Bronchial epithelial cell (primary cell): Measurements from ENCODE around the gene SH3GL1. TPM values are rescaled to one million over a fixed set of nuclear protein-coding genes. Genes with fewer than 3 reads are reported as not detected.

Experiments
- DNase-seq: peaks from one replicate; pipeline ENCODE4 v3.0.0-alpha.2; 2010; ENCODE audit warnings: low read depth
- FAIRE-seq: peaks from 2 replicates; lab custom pipeline; 2011; peaks lifted over from hg19 to GRCh38; lab: Jason Lieb, UNC
- H3K27me3 ChIP-seq: 2 replicates; pipeline ENCODE4 v1.5.1; 2011; ENCODE audit warnings: low read length; ENCODE audit not compliant: control insufficient read depth, insufficient read depth
- H3K36me3 ChIP-seq: 2 replicates; pipeline ENCODE4 v1.5.1; 2011; ENCODE audit warnings: low read length; ENCODE audit not compliant: control insufficient read depth, insufficient read depth
- H3K4me3 ChIP-seq: 2 replicates; pipeline ENCODE4 v1.5.1; 2011; ENCODE audit warnings: mild to moderate bottlenecking, low read depth, low read length, control low read depth
- total RNA-seq: library from RNA; depleted of rRNA; stranded (reverse); fragments of >200 nt; gene quantifications from 2 replicates; pipeline ENCODE4 v1.2.1, GENCODE V29; 2014
- TF ChIP-seq, protein P1 (sequence below): IDR thresholded peaks from 2 replicates; pipeline ENCODE4 v1.5.1; 2011; ENCODE audit warnings: mild to moderate bottlenecking, moderate library complexity, low read length, control low read depth, inconsistent platforms; ENCODE audit not compliant: insufficient read depth, severe bottlenecking

SH3GL1 gene
- total RNA-seq, 1 donor from 2014 or later = 23.4 TPM

GRCh38 chr19:4391306-4391693, 9.0 kb downstream of the SH3GL1 start:
- TF ChIP-seq, protein P1, sequence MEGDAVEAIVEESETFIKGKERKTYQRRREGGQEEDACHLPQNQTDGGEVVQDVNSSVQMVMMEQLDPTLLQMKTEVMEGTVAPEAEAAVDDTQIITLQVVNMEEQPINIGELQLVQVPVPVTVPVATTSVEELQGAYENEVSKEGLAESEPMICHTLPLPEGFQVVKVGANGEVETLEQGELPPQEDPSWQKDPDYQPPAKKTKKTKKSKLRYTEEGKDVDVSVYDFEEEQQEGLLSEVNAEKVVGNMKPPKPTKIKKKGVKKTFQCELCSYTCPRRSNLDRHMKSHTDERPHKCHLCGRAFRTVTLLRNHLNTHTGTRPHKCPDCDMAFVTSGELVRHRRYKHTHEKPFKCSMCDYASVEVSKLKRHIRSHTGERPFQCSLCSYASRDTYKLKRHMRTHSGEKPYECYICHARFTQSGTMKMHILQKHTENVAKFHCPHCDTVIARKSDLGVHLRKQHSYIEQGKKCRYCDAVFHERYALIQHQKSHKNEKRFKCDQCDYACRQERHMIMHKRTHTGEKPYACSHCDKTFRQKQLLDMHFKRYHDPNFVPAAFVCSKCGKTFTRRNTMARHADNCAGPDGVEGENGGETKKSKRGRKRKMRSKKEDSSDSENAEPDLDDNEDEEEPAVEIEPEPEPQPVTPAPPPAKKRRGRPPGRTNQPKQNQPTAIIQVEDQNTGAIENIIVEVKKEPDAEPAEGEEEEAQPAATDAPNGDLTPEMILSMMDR = no peak
- Histone ChIP-seq H3K27me3 (no peaks in the 10 kb centered on the region), H3K36me3 (peaks cover 14% of the 10 kb centered on the region), H3K4me3 (no peak overlapping the region)
- peak; percentile 87 for FAIRE-seq
- DNase-seq = peak; percentile 47

- FAIRE-seq = no peak
- Histone ChIP-seq H3K36me3 (peaks cover 16% of the 10 kb centered on the region), H3K27me3 (no peaks in the 10 kb centered on the region), H3K4me3 (no peak overlapping the region)
- TF ChIP-seq, protein P1 = no peak
- peak; percentile 58 for DNase-seq
Observed at GRCh38 chr19:4390567-4391305, 9.6 kb downstream of the SH3GL1 start.

- FAIRE-seq (no peak), DNase-seq (peak; percentile 33)
- H3K4me3 ChIP-seq = no peak overlapping the region
- peaks cover 16% of the 10 kb centered on the region for H3K36me3 ChIP-seq
- no peaks in the 10 kb centered on the region for H3K27me3 ChIP-seq
- TF ChIP-seq, protein P1 = no peak
Observed at GRCh38 chr19:4390017-4390566, 10.3 kb downstream of the SH3GL1 start.

DNA sequence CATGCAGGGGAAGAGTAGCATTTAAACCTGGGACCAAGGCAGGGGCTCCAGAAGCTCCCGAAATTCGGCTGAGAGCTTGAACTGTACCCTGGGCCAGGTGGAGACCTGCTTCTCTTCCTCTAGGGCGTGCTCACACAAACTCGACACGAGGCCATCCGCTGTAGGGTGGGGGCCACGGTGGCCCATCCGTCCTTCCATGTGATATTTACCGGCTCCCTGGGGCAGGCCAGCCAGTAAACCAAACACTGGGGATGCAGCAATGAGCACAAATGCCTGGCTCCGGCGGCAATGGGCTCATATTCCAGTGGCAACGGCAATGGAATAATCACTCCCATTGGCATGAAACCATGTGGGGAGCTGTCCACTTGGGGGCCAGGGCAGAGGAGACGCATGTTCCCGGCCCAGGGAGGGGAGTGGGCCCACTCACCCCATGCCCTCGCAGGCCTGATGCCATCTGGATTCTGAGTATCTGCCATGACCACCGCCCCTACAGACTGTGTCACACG, 10.8 kb downstream of the SH3GL1 start:
- H3K36me3 ChIP-seq = peaks cover 16% of the 10 kb centered on the region
- no peaks in the 10 kb centered on the region for H3K27me3 ChIP-seq
- no peak overlapping the region for H3K4me3 ChIP-seq
- DNase-seq (no peak), FAIRE-seq (no peak)
- TF ChIP-seq, protein P1 = no peak

DNA sequence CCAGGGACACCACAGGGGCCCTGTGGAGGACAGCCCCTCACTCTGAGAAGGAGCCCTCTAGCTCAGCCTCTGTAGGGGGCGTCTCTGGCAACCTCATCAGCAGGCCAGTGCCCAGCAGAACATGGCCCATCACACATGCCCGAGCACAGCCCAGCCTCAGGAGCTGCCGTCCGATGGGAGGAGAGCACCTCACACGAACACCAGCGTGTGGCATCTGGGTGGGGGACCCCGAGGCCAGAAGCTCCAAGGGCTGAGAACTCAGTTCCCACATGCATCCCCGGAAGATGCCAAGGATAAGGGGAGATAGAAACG, 11.3 kb downstream of the SH3GL1 start:
- Histone ChIP-seq H3K4me3 (no peak overlapping the region), H3K36me3 (peaks cover 19% of the 10 kb centered on the region), H3K27me3 (no peaks in the 10 kb centered on the region)
- DNase-seq = no peak
- TF ChIP-seq, protein P1 = no peak
- peak; percentile 36 for FAIRE-seq
